ENCODE data around the gene BCL11B. TPM values are rescaled to one million over a fixed set of nuclear protein-coding genes. Genes with fewer than 3 reads are reported as not detected.

Gene BCL11B
- total and polyA plus RNA-seq, 4 donors, result 0.04 to 0.42 (median 0.16) TPM

GRCh38 chr14:99163446-99163845, 108.6 kb downstream of the BCL11B start:
- Histone ChIP-seq H3K9ac (ENCODE audit: low read depth in 1 of 2, low read length in 2 of 2) (no peak overlapping the region), H3K9me3 (ENCODE audit: control insufficient read depth in 4 of 4, low read length in 3 of 4) (no peaks in the 10 kb centered on the region), H3K4me3 (ENCODE audit: low read depth in 1 of 3, low read length in 3 of 3) (no peak overlapping the region), H3K36me3 (ENCODE audit: control insufficient read depth in 4 of 4, insufficient read depth in 3 of 4, low read depth in 1 of 4, low read length in 3 of 4) (no peaks in the 10 kb centered on the region), H3K4me1 (ENCODE audit: control insufficient read depth in 4 of 4, insufficient read depth in 4 of 4, low read length in 3 of 4) (no peaks in the 10 kb centered on the region), H3K27me3 (ENCODE audit: control insufficient read depth in 4 of 4, insufficient read depth in 4 of 4, low read length in 3 of 4) (peaks cover 0 to 6% (median 0%) of the 10 kb centered on the region in 4 donors), H3K27ac (ENCODE audit: low read depth in 1 of 2, low read length in 2 of 2) (no peak overlapping the region)
- WGBS, result 74% methylated on average over 3 of the region's 3 CpGs
- no peak for DNase-seq (ENCODE audit: low spot score)
- TF ChIP-seq TAF1 (conservative IDR thresholded peaks at IDR 0.05) (no peak), HNF4A (conservative IDR thresholded peaks at IDR 0.05) (no peak), CTCF (IDR thresholded peaks at IDR 0.05; ENCODE audit: low read depth, low read length, missing input control) (no peak), ATF3 (IDR thresholded peaks at IDR 0.05) (no peak), MAX (IDR thresholded peaks at IDR 0.05) (no peak), GABPA (IDR thresholded peaks at IDR 0.05 in 1 of 2, conservative IDR thresholded peaks at IDR 0.05 in 1 of 2) (no peak), FOXA2 (IDR thresholded peaks at IDR 0.05) (no peak), JUND (IDR thresholded peaks at IDR 0.05) (no peak)

GRCh38 chr14:99159341-99160340, 112.4 kb downstream of the BCL11B start:
- H3K9me3 ChIP-seq (ENCODE audit: control insufficient read depth in 4 of 4, low read length in 3 of 4), result no peaks in the 10 kb centered on the region
- DNase-seq (ENCODE audit: low spot score), result no peak
- peaks cover 0 to 9% (median 3%) of the 10 kb centered on the region in 4 donors for H3K4me1 ChIP-seq (ENCODE audit: control insufficient read depth in 4 of 4, insufficient read depth in 4 of 4, low read length in 3 of 4)
- WGBS, result 77% methylated on average over 22 of the region's 22 CpGs
- H3K4me3 ChIP-seq (ENCODE audit: low read depth in 1 of 3, low read length in 3 of 3), result no peak overlapping the region
- no peaks in the 10 kb centered on the region for H3K27me3 ChIP-seq (ENCODE audit: control insufficient read depth in 4 of 4, insufficient read depth in 4 of 4, low read length in 3 of 4)
- TF ChIP-seq EGR1 (IDR thresholded peaks at IDR 0.05; ENCODE audit: low read depth in 2 of 2), result no peak
- no peak overlapping the region for H3K27ac ChIP-seq (ENCODE audit: low read depth in 1 of 2, low read length in 2 of 2)
- no peaks in the 10 kb centered on the region for H3K36me3 ChIP-seq (ENCODE audit: control insufficient read depth in 4 of 4, insufficient read depth in 3 of 4, low read depth in 1 of 4, low read length in 3 of 4)
- H3K9ac ChIP-seq (ENCODE audit: low read depth in 1 of 2, low read length in 2 of 2), result no peak overlapping the region

GRCh38 chr14:99158646-99159165, 113.3 kb downstream of the BCL11B start:
- H3K9me3 ChIP-seq (ENCODE audit: control insufficient read depth in 4 of 4, low read length in 3 of 4), result no peaks in the 10 kb centered on the region
- no peaks in the 10 kb centered on the region for H3K36me3 ChIP-seq (ENCODE audit: control insufficient read depth in 4 of 4, insufficient read depth in 3 of 4, low read depth in 1 of 4, low read length in 3 of 4)
- no peaks in the 10 kb centered on the region for H3K27me3 ChIP-seq (ENCODE audit: control insufficient read depth in 4 of 4, insufficient read depth in 4 of 4, low read length in 3 of 4)
- DNase-seq (ENCODE audit: low spot score), result no peak
- H3K4me1 ChIP-seq (ENCODE audit: control insufficient read depth in 4 of 4, insufficient read depth in 4 of 4, low read length in 3 of 4), result peaks cover 0 to 9% (median 3%) of the 10 kb centered on the region in 4 donors
- H3K9ac ChIP-seq (ENCODE audit: low read depth in 1 of 2, low read length in 2 of 2), result no peak overlapping the region
- 68% methylated on average over 7 of the region's 7 CpGs for WGBS
- H3K4me3 ChIP-seq (ENCODE audit: low read depth in 1 of 3, low read length in 3 of 3), result no peak overlapping the region
- H3K27ac ChIP-seq (ENCODE audit: low read depth in 1 of 2, low read length in 2 of 2), result no peak overlapping the region
- TF ChIP-seq HNF4G (IDR thresholded peaks at IDR 0.05), result no peak
- no peak for TF ChIP-seq NR2F2 (IDR thresholded peaks at IDR 0.05)
- TF ChIP-seq HNF4A (conservative IDR thresholded peaks at IDR 0.05), result no peak
- TF ChIP-seq RAD21 (IDR thresholded peaks at IDR 0.05), result no peak
- no peak for TF ChIP-seq MAX (IDR thresholded peaks at IDR 0.05)
- no peak for TF ChIP-seq FOXA1 (IDR thresholded peaks at IDR 0.05)
- no peak for TF ChIP-seq YY1 (IDR thresholded peaks at IDR 0.05)
- no peak for TF ChIP-seq TAF1 (conservative IDR thresholded peaks at IDR 0.05)
- TF ChIP-seq ATF3 (IDR thresholded peaks at IDR 0.05), result no peak
- TF ChIP-seq SP1 (IDR thresholded peaks at IDR 0.05), result no peak
- no peak for TF ChIP-seq CTCF (IDR thresholded peaks at IDR 0.05; ENCODE audit: low read depth, low read length, missing input control)
- TF ChIP-seq FOXA2 (IDR thresholded peaks at IDR 0.05), result no peak

Data from liver (tissue), 9 donors.